ENCODE measurements around the gene PKNOX2. TPM values are rescaled to one million over a fixed set of nuclear protein-coding genes. Genes with fewer than 3 reads are reported as not detected.
A peak's percentile ranks its signal among the peaks of the same experiment; 100 is the strongest.

Gene PKNOX2
- total and polyA plus RNA-seq, 10 donors, result 0.80 to 8.9 (median 3.5) TPM

DNA sequence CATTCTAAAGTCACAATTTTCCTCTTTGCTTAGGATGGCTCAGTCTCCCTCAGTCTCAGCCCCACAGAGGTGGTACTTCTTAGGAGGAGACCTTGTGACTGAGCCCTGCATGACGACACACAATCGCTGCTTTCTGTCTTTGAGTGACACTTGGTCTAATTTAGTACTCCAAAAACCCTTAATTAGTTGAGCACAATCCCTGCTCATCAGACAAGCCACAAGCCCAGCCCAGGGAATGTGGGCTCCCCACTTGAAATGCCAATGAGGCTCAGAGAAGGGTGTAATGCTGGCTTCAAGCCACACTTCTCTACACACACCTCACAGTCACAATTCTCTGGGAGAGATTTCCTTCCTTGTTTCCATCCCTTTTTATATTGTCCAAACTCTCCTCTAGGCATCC, 229.7 kb downstream of the PKNOX2 start:
- no peaks in the 10 kb centered on the region for H3K9me3 ChIP-seq
- intact Hi-C loops (cut with DNase I; ENCODE audit: low total_unique reads), result no loop called here
- H3K36me3 ChIP-seq, result no peaks in the 10 kb centered on the region
- no peak for DNase-seq
- peaks cover 0 to 6% (median 0%) of the 10 kb centered on the region in 6 donors for H3K4me1 ChIP-seq
- TF ChIP-seq POLR2A (IDR thresholded peaks at IDR 0.05) (no peak), POLR2AphosphoS5 (IDR thresholded peaks at IDR 0.05) (no peak)
- TF ChIP-seq, protein P1, sequence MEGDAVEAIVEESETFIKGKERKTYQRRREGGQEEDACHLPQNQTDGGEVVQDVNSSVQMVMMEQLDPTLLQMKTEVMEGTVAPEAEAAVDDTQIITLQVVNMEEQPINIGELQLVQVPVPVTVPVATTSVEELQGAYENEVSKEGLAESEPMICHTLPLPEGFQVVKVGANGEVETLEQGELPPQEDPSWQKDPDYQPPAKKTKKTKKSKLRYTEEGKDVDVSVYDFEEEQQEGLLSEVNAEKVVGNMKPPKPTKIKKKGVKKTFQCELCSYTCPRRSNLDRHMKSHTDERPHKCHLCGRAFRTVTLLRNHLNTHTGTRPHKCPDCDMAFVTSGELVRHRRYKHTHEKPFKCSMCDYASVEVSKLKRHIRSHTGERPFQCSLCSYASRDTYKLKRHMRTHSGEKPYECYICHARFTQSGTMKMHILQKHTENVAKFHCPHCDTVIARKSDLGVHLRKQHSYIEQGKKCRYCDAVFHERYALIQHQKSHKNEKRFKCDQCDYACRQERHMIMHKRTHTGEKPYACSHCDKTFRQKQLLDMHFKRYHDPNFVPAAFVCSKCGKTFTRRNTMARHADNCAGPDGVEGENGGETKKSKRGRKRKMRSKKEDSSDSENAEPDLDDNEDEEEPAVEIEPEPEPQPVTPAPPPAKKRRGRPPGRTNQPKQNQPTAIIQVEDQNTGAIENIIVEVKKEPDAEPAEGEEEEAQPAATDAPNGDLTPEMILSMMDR (IDR thresholded peaks at IDR 0.05 in 8 of 11, conservative IDR thresholded peaks at IDR 0.05 in 3 of 11), result no peak
- no peak overlapping the region for H3K27ac ChIP-seq
- no peak overlapping the region for H3K4me3 ChIP-seq
- WGBS, 5 donors, result 74 to 89% (median 80%) methylated on average over 2 of the region's 2 CpGs
- peaks cover 0 to 23% (median 0%) of the 10 kb centered on the region in 7 donors for H3K27me3 ChIP-seq (replicated peaks in 1 of 7)

- H3K36me3 ChIP-seq, result no peaks in the 10 kb centered on the region
- peaks cover 0 to 37% (median 0%) of the 10 kb centered on the region in 7 donors for H3K27me3 ChIP-seq (replicated peaks in 1 of 7)
- no peak overlapping the region for H3K27ac ChIP-seq
- no peak overlapping the region for H3K4me3 ChIP-seq
- whole genome bisulfite sequencing, 5 donors, result 86 to 100% (median 89%) methylated on average over 5 of the region's 5 CpGs
- TF ChIP-seq, protein P1 (IDR thresholded peaks at IDR 0.05 in 8 of 11, conservative IDR thresholded peaks at IDR 0.05 in 3 of 11), result no peak
- TF ChIP-seq POLR2A (IDR thresholded peaks at IDR 0.05), result no peak
- no peak for TF ChIP-seq POLR2AphosphoS5 (IDR thresholded peaks at IDR 0.05)
- peak; percentile 47 for DNase-seq
- no peaks in the 10 kb centered on the region for H3K4me1 ChIP-seq
- H3K9me3 ChIP-seq, result no peaks in the 10 kb centered on the region
- intact Hi-C loops (cut with DNase I; ENCODE audit: low total_unique reads), result no loop called here
These were observed 232.9 kb downstream of the PKNOX2 start for GRCh38 chr11:125397421-125397820.

GRCh38 chr11:125398475-125398874, 233.9 kb downstream of the PKNOX2 start:
- Histone ChIP-seq H3K4me1 (no peaks in the 10 kb centered on the region), H3K27ac (no peak overlapping the region), H3K9me3 (no peaks in the 10 kb centered on the region), H3K27me3 (replicated peaks in 1 of 7) (peaks cover 0 to 46% (median 0%) of the 10 kb centered on the region in 7 donors), H3K4me3 (no peak overlapping the region), H3K36me3 (no peaks in the 10 kb centered on the region)
- DNase-seq, result peak; percentile 14
- WGBS, 5 donors, result 53 to 69% (median 54%) methylated on average over 4 of the region's 4 CpGs
- intact Hi-C loops (cut with DNase I; ENCODE audit: low total_unique reads), result no loop called here
- TF ChIP-seq POLR2A (IDR thresholded peaks at IDR 0.05) (no peak), POLR2AphosphoS5 (IDR thresholded peaks at IDR 0.05) (no peak)
- TF ChIP-seq, protein P1 (IDR thresholded peaks at IDR 0.05 in 8 of 11, conservative IDR thresholded peaks at IDR 0.05 in 3 of 11), result no peak

DNA sequence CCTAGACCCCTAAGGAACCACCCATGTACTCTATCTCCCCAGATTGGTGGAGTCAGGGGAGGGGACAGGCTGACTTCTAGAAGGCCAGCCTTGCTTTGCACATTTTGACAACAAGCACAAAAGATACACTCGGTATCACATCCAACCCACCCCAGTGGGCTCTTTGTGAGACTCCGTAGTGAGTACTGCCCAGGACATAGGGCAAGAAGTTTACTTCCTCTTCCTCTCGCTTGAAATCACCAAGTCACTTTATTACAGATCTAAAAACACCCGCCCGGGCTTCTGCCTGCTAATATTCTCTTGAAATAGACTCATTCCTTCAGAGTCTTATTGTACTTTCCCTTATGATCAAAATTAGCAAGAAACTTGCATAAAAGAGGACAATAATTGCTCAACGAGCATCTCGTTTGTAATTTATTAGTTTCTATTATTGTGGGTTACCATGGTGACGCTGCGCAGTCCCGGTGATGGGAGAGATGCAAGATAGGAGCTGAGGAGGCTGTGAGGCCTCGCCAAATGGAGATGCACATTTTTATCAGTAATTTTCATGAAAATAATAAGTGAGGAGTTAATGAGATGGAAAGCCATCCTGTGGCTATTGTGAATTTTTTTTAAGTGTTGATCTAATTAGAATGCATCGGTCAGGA, 234.6 kb downstream of the PKNOX2 start:
- intact Hi-C loops (cut with DNase I; ENCODE audit: low total_unique reads), result no loop called here
- Histone ChIP-seq H3K9me3 (no peaks in the 10 kb centered on the region), H3K27ac (no peak overlapping the region), H3K27me3 (replicated peaks in 1 of 7) (peaks cover 0 to 53% (median 0%) of the 10 kb centered on the region in 7 donors), H3K36me3 (no peaks in the 10 kb centered on the region), H3K4me1 (no peaks in the 10 kb centered on the region), H3K4me3 (no peak overlapping the region)
- TF ChIP-seq, protein P1 (IDR thresholded peaks at IDR 0.05 in 8 of 11, conservative IDR thresholded peaks at IDR 0.05 in 3 of 11), result no peak
- TF ChIP-seq POLR2A (IDR thresholded peaks at IDR 0.05) (no peak), POLR2AphosphoS5 (IDR thresholded peaks at IDR 0.05) (no peak)
- WGBS, 5 donors, result 64 to 70% (median 65%) methylated on average over 12 of the region's 12 CpGs
- peak; percentile 23 for DNase-seq
